NCI-H187 treated with DMSO at 0.1 percent for 48 hours (cell line): ENCODE measurements around the gene MTFR1L.
"Not testable (repeated sequence)": the region's sequence is repeated elsewhere in the genome, so short reads cannot be mapped to it uniquely, and the experiment has no call there.

Experiments used
- DNase-seq: peaks from one replicate; lab custom pipeline; 2025; lab: John Stamatoyannopoulos, UW

MTFR1L gene

GRCh38 chr1:25825605-25826004, 5.9 kb downstream of the MTFR1L start:
- no peak for DNase-seq

GRCh38 chr1:25826571-25826970, 6.8 kb downstream of the MTFR1L start:
- DNase-seq: no peak

- DNase-seq: no peak
These were observed 8.7 kb downstream of the MTFR1L start for GRCh38 chr1:25828491-25828890.

- DNase-seq: no peak
These were observed 9.3 kb downstream of the MTFR1L start for GRCh38 chr1:25829046-25829445.

GRCh38 chr1:25831569-25832196, 11.9 kb downstream of the MTFR1L start:
- DNase-seq: no peak

GRCh38 chr1:25832336-25833037, 12.7 kb downstream of the MTFR1L start:
- no peak for DNase-seq

- DNase-seq: no peak
These were observed 13.4 kb downstream of the MTFR1L start for GRCh38 chr1:25833158-25833557.

GRCh38 chr1:25834894-25835293, 15.1 kb downstream of the MTFR1L start:
- DNase-seq: no peak

- DNase-seq: no peak
These were observed 16.9 kb downstream of the MTFR1L start for GRCh38 chr1:25836695-25837094.

GRCh38 chr1:25837262-25837875, 17.6 kb downstream of the MTFR1L start:
- DNase-seq: no peak

- not testable (repeated sequence) for DNase-seq
These were observed 20.1 kb downstream of the MTFR1L start for GRCh38 chr1:25839808-25840207.

- no peak for DNase-seq
These were observed 23.7 kb downstream of the MTFR1L start for GRCh38 chr1:25843483-25843882.

GRCh38 chr1:25844536-25845337, 25.0 kb downstream of the MTFR1L start:
- DNase-seq: no peak

GRCh38 chr1:25845664-25846063, 25.9 kb downstream of the MTFR1L start:
- DNase-seq: no peak

- DNase-seq: no peak
These were observed 28.2 kb downstream of the MTFR1L start for GRCh38 chr1:25847929-25848328.

GRCh38 chr1:25848531-25848930, 28.8 kb downstream of the MTFR1L start:
- DNase-seq: no peak

- no peak for DNase-seq
These were observed 34.8 kb downstream of the MTFR1L start for GRCh38 chr1:25854554-25854953.

GRCh38 chr1:25856856-25857255, 37.1 kb downstream of the MTFR1L start:
- DNase-seq: no peak

GRCh38 chr1:25858494-25858893, 38.7 kb downstream of the MTFR1L start:
- DNase-seq: no peak

GRCh38 chr1:25858906-25859789, 39.4 kb downstream of the MTFR1L start, which contains the start of gene AUNIP:
Gene AUNIP, minus strand, starts transcription at chr1:25859457. Its CDS starts 100 bp downstream, at chr1:25859357.
- DNase-seq: no peak
